Inflammatory macrophage (primary cell): Measurements from ENCODE around the gene CCDC127.
"Not testable (repeated sequence)": the region's sequence is repeated elsewhere in the genome, so short reads cannot be mapped to it uniquely, and the experiment has no call there.

Experiments used
- DNase-seq, 2 donors: peaks; one replicate each; pipeline ENCODE4 v3.0.0-alpha.2; 2020 to 2022

CCDC127 gene

DNA sequence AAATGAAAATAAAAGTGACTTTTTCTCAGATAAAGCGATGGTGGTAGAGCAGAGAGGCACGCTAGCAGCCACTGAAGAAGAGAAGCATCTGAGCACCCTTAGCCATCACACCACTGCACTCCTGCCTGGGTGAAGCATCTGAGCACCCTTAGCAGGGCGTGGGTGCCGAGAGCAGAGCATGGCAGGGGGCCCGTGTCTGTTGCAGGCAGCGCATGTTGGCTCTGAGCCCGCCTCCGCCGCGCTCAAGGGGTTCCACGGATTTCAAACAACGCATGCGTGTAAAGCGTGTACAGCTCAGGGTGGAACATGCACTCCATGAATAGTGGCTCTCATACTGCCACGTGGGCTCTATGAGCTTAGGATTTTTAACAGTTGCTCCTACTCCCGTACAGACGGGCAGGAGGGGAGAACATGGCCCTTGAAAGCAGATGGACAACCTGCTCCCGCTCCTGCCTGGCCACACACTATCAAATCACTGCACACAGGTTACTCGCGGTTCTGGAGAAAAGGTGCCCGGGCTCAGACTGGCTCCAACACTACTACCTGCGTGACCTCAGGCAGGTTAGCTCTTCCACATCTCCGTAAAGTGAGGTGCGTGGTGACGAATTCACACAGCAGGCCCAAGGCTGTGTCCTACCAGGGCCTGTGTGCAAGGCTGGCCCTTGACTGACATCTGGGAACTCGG is 14.6 kb downstream of the CCDC127 start:
- no peak for DNase-seq

- DNase-seq: no peak
Measured at GRCh38 chr5:201672-202071, 16.3 kb downstream of the CCDC127 start.

DNA sequence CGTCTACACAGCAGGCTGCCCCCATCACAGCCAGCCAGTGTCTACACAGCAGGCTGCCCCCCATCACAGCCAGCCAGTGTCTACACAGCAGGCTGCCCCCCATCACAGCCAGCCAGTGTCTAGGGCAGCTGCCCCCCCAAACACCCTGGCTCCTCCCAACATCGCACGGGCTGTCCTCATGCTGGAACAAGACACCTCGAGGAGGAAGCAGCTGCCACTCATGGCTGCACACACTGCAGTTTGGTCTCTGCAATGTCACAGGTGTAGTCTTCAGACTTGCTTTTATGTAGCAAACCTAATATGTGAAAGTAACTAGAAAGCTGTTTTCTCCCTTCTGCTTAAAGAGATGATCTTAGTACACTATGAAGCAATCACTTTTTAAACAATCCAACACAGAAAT is 17.0 kb downstream of the CCDC127 start:
- DNase-seq: no peak

DNA sequence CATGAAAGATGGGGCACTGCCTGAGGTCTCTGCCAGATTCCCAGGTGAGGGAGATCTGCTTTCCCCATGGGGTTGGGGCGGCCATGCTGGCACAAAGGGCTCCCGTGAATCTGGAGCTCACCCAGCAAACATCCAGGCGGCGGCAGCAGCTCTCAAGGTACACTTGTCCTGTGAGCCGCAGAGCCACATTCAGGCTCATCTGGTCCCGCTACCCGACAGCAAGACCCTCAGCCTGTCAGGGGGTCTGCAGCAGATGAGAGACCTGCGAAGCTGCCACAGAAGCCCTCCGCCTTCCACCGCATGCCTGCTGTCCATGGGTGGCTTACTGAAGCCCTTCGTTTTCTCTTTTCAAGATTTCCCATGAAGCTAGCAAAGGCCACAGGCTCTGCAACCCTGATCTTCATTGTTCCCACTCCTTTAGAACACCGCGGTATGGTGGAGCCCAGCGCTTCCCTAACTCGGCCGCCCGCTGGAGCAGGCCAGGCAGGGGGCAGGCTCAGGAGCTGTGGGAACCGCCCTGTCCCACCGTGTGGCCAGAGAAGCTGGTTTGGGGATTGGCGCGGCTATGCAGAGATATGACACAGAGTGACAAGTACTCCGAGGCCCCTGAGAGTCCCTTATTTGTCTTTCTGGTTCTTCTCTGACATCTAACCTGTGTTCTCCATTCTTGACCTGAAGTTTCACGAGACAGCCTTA is 17.9 kb downstream of the CCDC127 start:
- no peak for DNase-seq

GRCh38 chr5:199197-199949 is 18.6 kb downstream of the CCDC127 start:
- DNase-seq: no peak

GRCh38 chr5:198516-199196 is 19.3 kb downstream of the CCDC127 start:
- no peak for DNase-seq

GRCh38 chr5:197892-198489 is 20.0 kb downstream of the CCDC127 start:
- no peak for DNase-seq

DNA sequence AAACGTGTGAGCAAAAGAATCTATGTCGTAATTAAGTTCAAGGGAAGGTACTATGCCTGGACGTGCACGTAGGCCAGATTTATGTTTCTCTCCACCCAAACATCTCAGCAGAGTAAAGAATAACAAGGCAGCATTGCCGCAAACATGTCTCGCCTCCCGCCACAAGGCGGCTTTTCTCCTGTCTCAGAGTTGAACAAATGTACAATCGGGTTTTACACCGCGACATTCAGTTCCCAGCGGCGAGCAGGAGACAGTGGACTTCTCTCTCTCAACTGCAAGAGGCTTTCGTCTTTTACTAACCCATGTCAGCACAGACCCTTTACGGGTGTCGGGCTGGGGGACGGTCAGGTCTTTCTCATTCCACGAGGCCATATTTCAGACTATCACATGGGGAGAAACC is 20.9 kb downstream of the CCDC127 start:
- DNase-seq: not testable (repeated sequence)

GRCh38 chr5:196350-196749 is 21.6 kb downstream of the CCDC127 start:
- DNase-seq: no peak

GRCh38 chr5:195401-196160 is 22.4 kb downstream of the CCDC127 start:
- DNase-seq: no peak

DNA sequence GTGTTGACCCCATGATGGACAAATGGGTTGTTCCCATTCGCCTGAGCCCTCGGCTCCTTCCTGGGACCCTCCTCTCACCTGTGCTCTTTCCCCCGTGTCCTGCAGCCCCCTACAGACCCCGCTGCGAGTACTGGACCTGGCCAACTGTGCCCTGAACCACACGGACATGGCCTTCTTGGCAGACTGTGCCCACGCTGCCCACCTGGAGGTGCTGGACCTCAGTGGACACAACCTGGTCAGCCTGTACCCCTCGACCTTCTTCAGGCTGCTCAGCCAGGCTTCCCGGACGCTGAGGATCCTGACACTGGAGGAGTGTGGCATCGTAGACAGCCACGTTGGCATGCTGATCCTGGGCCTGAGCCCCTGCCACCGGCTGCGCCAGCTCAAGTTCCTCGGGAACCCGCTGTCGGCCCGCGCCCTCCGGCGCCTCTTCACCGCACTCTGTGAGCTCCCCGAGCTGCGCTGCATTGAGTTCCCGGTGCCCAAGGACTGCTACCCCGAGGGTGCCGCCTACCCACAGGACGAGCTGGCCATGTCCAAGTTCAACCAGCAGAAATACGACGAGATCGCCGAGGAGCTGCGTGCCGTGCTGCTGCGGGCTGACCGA is 23.2 kb downstream of the CCDC127 start:
- DNase-seq: no peak

DNA sequence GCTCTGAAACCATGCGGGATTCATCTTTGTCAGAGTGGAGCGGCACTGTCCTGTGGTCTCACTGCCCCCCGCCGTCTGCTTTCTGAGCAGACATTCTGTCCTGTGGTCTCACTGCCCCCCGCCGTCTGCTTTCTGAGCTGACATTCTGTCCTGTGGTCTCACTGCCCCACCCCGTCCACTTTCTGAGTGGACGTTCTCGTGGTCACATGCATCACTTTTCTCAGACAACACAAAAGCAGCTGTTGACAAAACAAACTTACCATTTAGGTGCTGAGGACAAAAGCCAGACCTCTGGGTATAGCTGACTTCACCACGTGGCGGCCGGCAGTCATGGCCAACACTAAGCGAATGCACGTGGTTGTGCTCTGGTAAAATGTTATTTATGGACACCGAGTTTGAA is 23.9 kb downstream of the CCDC127 start:
- no peak for DNase-seq

DNA sequence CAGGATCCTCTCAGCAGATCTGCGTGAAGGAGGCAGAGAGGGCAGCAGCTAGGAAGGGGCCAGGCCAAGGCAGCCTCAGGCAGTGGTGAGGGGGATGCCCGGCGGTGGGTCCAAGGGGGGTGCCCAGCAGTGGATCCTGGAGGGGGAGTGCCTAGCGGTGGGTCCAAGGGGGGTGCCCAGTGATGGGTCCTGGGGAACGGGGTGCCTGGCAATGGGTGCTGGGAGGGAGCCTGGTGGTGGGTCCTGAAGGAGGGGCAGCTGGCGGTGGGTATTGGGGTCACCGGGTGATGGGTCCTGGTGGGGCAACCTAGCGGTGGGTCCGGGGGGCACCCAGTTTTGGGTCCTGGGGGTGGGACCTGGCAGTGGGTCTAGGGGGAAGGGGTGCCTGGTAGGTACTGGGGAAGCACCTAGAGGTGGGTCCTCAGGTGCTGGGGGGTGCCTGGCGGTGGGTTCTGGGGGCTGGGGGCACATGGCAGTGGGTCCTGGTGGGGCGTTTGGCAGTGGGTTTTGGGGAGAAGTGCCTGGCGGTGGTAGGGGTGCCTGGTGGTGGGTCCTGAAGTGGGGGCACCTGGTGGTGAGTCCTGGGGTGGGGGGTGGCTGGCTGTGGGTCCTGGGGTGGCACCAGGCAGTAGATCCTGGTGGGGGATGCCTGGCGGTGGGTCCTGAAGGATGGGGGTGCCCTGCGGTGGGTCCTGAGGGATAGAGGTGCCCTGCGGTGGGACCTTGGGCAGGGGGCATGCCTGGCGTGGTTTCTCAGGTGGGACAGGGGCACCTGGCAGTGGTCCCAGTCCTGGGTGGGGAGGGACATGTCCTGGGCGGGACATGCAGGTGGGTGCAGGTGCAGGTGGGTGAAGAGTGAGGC is 24.8 kb downstream of the CCDC127 start:
- no peak for DNase-seq

GRCh38 chr5:192691-192969 is 25.3 kb downstream of the CCDC127 start:
- no peak for DNase-seq

DNA sequence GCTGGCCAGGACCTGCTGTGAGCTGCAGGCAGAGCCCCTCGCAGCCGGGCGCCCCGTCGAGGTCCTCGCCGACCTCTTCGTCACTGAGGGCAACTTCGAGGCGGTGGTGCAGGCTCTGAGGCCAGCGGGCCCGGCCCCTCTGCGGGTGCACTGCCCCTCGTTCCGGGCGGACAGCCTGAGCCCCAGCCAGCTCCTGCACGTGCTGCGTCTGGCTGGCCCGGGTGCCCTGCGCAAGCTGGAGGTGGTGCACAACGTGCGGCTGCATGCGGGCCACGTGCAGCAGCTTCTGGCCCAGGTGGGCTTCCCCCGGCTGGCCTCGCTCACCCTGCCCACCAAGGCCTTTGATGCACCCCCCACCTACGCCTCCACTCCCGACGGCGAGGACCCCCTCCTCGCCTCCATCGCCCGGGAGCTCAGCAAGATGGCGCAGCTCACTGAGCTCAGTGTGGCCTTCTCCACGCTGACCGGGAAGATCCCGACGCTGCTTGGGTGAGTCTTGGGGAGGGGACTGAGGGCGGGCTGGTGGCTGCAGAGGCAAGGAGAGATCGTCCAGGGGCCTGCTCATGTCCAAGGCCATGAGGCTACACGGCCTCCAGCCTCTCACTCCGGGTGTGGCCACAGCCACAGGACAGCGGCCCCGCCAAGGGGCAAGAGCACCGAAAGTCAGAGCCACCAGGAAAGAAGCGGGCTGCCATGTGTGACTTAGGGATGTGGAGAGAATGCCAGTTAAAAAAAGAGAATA is 25.8 kb downstream of the CCDC127 start:
- no peak for DNase-seq

DNA sequence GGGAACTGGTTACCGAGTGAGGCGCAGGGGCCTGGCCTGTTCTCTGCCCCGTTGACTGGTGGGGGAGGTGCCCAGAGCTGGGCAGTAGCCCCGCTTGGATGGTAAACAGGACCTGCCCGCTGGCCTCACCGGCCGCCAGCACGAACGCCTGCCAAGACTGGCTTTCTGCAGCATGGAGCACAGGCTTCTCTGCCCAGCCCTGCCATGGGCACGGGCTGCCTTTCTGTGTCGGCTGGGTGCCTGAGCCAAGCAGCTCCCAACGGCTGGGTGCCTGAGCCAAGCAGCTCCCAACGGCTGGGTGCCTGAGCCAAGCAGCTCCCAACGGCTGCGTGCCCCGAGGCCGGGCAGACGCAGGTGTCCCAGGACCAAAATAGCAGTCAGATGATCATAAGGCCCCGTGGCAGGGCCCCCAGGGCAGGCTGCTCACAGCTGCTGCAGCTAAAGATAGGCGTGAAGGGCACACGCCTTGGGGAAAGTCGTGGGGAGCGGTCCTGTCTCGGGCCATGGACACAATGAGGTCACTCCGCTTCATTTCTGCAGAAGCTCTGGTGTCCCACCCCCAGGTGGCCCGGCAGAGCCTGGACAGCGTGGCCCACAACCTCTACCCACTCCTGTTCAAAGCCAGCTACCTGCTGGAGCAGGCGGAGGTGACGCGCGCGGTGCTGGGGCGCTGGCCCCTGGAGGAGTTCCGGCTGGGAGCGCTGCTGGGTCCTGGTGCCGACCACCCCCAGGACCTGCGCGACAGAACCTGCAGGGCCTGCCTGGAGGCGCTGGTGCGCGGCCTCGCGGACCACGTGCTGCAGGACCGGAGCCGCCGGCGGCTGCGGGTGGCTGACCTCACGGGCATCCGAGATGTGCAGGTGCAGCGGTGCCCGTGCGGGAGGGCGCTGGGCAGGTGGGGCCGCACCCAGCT is 26.7 kb downstream of the CCDC127 start, which contains the start of gene LRRC14B:
LRRC14B (plus strand) TSS at position 460 of the 913 bp plus-strand sequence; CDS start at position 504, 44 bp downstream.
- no peak for DNase-seq

GRCh38 chr5:190366-191035 is 27.5 kb downstream of the CCDC127 start:
- no peak for DNase-seq

- no peak for DNase-seq
Measured at GRCh38 chr5:189976-190365, 28.0 kb downstream of the CCDC127 start.
